NCI-H82 (cell line): ENCODE results near the gene STAT6.

Source experiments
- DNase-seq: peaks from one replicate; lab custom pipeline; 2025; lab: John Stamatoyannopoulos, UW

Gene STAT6

DNA sequence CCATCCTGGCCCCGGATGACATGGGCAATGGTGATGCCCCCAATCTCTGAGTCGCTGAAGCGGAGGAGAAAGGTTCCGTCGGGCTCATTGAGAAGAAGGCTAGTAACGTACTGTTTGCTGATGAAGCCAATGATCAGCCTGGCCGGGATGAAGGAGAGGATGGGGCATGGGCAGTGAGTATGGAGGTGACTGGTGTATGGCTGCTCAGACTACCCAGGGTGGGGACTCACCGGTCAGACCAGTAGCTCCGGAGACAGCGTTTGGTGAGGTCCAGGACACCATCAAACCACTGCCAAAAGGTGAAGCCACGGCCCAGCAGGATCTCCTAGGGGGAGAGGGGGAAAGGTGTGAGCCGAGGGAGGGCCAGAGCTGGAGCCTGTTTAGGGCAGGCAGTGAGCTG is 11.4 kb downstream of the STAT6 start:
- no peak for DNase-seq

DNA sequence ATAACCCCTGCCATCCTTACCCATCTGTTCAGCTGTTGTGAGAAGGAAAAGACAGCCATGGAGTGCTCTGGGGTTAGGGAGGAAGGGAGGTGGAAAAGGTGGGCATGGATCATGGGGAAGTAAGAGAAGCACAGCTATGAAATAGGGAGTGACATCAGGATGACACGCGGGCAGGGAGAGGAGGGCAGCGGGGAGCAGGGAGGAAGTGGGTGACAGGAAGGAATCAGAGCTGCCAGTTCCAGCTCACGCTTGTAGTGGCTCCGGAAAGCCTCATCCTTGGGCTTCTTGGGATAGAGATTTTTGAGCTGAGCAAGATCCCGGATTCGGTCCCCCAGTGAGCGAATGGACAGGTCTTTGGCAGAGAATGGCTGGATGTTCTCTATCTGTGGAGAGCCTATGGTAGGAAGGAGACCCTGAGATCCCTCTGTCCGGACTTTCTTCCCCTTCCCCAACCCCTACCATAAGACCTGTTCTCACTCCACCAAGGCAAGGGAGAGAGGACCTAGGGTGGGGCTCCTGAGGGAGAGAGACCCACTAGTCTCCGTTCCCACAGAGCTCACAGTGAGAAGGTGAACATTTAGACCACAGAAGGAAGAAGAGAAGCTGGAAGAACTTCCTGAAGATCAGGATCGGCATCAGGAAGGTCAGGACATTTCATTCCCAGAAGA is 12.0 kb downstream of the STAT6 start:
- DNase-seq = no peak

DNA sequence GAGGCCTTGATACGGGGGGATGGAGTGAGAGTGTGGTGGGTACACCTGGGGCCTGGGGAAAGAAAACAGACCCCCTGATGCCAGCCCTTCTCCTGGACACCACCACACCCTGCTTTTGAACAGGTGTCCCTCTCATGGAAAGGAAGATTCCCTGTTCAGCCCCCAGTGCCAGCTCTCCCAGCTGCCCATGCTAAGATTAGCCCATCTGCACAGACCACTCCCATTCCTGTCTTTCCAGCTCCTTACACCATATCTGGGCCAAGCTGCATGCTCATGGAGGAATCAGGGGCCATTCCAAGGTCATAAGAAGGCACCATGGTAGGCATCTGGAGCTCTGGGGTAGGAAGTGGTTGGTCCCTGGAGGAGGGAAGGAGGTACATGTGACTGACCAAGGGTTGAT is 12.6 kb downstream of the STAT6 start:
- DNase-seq = no peak

DNA sequence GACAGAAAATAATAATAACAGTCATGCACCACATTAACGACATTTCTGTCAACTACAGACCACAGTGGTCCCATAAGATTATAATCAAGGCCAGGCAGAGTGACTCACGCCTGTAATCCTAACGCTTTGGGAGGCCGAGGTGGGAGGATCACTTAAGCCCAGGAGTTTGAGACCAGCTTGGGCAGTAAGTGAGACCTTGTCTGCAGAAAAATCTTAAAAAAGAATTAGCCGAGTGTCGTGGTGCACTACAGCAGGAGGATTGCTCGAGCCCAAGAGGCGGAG is 13.7 kb downstream of the STAT6 start:
- peak; percentile 10 for DNase-seq

DNA sequence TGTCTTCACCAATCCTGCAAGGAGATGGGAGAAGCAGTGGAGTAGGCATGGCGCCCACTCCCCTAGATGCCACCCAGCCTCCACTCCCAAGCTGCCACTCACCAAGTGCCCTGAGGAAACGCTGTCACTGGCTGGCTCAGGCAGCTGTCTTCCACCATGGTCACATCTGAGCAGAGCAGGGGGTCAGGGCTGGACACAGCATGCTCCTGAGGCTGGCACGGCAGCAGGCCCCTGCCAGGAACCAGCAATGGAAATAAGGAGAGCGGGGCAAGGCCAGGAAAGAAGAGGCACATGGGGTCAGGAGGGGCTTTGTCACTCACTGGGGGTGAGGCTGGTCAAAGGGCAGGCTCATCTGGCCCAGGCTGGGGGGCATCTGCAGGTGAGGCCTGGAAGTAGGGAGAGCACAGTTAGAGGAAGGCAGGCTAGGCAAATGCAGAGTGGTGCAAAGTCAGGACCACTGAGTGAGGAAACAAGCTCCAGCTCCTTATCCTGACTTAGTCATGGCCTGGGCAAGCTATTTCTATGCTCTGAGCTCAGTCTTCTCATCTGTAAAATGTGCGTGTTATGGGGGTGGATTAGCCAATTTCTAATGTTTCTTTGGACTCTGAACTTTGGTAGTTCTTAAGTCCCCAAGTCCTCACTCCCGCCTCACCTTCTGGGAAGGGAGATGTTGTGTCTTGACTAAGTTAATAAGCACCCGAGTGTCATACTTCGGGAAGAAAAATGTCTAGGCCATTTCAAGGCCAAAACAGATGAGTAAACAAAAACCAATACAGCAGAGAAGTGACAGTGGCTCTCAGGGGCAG is 14.2 kb downstream of the STAT6 start:
- DNase-seq = no peak

DNA sequence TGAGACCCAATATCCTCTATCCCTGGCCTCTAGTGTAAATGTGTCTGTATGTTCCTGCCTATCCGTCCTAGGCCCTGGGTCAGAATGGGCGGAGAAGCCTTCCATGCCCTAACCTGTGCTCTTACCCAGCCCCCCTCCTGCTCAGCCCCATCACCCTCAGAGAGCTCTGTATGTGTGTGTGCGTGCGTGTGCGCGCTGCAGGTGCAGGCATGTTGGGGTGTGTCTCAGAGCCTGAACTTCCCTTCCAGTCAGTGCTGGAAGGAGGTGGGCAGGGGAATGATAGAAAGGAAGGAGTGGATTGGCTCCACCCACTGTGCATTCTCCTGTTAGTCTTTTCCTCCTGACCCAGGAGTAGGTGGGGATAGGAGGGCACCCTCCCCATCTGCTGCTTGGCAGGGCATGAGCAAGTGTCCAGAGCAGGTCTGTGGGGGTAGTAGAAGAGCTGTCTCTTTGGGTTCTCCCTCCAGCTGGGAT is 15.0 kb downstream of the STAT6 start:
- DNase-seq = peak; percentile 16

DNA sequence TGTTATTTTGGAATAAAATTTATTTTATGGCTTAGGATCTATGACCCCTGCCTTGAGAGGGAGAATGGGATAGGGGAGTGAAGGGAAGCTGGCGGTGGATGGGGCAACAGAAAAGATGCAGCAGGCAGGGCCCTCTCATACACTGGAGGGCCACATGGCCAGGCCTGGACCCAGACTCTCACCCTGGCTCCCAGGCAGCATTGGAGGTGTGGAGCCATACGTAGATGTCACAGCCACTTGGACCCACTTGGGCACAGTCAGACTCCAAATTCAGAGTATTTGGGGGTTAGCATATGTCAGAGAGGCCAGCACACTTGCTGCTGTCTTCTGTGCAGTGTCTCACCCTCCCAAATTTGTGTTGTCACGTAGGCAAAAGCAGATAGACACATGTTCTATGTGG is 15.7 kb downstream of the STAT6 start:
- no peak for DNase-seq

DNA sequence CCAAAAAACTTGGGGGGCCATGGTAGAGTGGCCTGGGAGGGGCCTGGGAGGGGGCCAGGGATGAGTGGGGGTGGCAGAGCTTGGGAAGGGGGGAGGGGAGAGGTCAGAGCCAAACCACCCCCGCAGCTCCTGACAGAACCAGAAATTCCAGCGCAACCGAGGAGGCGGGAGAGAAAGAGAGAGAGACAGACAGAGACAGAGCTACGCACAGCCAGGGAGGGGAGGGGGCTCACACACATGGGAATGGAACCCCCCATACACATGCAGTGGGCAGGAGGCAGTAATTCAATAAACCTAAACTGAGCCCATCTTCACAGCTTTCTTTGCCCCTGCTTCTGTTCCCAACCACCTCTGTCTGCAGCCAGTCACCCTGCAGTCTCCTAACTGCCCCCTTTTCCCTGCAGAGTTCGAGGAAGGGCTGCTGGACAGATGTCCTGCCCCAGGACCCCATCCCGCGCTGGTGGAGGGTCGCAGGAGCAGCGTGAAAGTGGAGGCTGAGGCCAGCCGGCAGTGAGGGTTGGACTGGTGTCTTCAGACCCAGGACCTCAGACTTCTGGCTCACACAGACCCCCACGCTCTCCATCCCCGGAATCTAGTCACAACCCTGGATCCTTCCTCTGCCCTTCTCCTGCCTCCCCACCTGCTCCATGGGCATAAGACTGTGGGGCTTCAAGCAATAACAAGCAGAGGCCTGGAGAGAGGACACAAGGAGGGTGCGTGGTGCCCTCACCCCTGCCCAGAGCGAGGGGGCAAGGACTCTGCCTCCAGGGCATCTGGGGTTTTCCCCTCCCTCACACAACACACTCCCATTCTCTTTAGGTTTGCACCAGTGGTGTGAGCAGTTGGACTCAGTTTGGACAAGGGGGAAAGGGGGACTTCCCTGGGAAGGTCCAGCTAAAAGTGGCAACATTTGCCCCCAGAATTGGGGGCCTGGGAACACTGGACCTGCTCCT is 16.7 kb downstream of the STAT6 start:
- DNase-seq = no peak

DNA sequence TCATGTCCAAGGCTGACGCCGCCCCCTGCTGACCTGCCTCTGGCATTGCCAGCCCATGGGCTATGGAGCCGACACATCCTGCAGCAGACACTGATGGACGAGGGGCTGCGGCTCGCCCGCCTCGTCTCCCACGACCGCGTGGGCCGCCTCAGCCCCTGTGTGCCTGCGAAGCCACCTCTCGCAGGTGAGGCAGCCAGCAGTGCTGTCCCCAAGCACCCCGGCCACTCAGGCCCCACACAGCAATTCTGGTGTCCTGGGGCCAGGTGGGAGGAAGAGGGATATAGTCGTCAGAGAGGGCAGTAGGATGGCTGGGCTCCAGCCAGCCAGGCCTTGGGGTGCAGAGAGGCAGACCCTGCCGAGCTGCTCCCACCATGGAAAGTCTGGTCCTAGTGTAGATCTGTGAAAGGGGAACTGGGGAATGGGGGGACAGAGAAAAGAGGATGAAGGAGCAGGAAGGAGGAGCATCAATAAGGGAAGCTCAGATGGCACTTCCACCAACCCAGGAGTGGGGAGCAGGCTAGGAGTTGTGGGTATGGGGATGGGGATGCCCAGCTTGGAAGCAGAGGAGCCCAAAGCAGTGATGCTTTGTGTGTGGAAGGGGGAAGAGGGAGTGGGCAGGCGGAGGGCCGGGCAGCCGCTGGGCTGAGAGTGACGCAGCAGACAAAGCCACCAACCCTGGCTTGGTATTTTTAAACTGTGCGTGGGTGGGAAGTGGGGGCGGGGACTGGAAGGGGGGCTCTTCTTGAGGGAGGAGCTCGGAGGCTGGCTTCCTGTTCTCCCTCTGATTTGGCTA is 17.6 kb downstream of the STAT6 start:
- peak; percentile 46 for DNase-seq

DNA sequence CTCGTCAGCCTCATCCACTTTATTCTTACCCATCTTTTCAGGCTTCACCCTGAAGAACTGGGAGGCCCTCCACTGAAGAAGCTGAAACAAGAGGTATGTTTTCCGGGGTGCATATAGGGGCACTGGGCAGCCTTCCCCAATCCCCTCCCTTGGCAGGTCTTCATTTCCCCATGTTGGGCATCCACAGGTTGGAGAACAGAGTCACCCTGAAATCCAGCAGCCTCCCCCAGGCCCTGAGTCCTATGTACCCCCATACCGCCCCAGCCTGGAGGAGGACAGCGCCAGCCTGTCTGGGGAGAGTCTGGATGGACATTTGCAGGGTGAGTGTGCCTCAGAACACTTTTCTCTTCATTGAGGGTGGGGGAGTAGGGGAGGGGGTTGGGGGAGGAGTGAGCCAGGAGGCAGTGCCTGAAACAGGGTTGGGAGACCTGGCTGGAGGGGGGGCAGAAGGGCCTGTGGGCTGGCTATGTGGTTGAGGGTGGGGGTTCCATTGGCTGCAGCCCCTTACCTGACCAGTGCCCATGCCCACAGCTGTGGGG is 18.2 kb downstream of the STAT6 start:
- DNase-seq = no peak

DNA sequence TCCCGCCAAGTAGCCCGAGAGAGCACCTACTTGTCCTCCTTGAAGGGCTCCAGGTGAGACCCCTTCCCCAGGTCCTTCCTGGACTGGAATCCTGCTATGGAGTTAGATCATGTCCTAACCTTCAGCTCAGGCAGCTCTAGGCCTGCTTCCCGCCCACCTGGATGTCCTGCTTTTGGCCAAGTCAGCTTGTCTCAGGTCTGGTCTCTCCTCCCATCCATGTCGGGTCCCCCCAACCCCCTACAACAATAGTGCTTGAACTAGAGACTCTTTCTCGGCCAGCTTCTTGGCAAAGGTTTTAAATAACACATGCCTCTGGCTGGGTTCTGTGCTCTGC is 18.7 kb downstream of the STAT6 start:
- no peak for DNase-seq

DNA sequence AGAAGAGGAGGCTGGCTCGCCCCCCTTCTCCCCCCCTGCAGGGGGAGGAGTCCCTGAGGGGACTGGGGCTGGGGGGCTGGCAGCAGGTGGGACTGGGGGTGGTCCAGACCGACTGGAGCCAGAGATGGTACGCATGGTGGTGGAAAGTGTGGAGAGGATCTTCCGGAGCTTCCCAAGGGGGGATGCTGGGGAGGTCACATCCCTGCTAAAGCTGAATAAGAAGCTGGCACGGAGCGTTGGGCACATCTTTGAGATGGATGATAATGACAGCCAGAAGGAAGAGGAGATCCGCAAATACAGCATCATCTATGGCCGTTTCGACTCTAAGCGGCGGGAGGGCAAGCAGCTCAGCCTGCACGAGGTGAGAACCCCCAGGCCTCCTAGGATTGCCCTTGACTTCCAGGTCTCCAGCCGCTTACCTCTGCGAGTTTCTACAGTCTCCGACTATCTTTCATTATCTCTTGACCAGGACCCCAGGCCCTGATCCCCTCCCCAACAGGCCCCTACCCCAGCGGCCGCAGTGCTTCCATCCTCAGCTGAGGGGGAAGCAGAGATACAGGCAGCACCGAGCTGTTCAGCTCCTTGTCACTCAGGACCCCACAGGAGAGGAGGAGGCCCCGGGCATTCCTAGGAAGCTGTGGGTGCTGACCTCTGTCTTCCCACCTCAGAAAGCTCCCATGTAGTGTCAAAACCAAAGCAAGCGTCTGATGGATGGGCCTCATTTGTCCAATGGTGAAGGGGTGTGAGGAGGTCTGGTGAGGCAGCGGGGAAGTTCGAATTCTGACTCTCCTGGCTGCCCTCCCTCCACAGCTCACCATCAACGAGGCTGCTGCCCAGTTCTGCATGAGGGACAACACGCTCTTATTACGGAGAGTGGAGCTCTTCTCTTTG is 19.3 kb downstream of the STAT6 start:
- no peak for DNase-seq

DNA sequence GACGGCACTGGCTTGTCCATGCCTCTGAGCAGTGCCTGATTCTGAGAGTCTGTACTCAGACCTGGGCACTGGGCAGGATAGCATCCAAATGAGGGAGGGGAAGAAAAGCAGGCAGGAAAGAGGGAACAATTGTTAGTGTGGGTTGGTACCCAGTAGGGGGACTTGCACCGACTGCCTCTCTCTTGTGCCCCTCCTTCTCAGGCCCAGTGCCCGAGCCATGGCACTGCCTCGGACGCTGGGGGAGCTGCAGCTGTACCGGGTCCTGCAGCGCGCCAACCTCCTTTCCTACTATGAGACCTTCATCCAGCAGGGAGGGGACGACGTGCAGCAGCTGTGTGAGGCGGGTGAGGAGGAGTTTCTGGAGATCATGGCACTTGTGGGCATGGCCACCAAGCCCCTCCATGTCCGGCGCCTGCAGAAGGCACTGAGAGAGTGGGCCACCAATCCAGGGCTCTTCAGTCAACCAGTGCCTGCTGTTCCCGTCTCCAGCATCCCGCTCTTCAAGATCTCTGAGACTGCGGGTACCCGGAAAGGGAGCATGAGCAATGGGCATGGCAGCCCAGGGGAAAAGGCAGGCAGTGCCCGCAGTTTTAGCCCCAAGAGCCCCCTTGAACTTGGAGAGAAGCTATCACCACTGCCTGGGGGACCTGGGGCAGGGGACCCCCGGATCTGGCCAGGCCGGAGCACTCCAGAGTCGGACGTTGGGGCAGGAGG is 20.1 kb downstream of the STAT6 start:
- DNase-seq = no peak

DNA sequence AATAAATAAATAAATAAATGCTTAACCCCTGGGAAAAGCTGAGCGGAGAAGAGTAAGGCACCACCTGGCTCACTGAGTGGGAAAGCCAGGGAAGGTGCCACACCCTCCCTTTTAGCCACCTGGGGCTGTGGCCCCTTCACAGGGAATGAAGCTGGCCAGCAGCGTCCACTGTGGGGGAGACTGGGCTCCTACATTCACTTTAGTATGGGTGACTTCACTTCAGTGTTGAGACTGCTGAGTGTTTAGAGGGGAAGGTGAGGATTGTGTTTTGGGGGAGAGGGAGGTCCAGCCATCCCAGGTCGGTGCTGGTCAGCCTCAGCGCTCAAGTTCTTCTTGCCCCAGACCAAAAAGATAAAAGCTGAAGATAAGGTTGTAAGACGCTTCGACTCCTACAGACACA is 20.7 kb downstream of the STAT6 start:
- DNase-seq = no peak

DNA sequence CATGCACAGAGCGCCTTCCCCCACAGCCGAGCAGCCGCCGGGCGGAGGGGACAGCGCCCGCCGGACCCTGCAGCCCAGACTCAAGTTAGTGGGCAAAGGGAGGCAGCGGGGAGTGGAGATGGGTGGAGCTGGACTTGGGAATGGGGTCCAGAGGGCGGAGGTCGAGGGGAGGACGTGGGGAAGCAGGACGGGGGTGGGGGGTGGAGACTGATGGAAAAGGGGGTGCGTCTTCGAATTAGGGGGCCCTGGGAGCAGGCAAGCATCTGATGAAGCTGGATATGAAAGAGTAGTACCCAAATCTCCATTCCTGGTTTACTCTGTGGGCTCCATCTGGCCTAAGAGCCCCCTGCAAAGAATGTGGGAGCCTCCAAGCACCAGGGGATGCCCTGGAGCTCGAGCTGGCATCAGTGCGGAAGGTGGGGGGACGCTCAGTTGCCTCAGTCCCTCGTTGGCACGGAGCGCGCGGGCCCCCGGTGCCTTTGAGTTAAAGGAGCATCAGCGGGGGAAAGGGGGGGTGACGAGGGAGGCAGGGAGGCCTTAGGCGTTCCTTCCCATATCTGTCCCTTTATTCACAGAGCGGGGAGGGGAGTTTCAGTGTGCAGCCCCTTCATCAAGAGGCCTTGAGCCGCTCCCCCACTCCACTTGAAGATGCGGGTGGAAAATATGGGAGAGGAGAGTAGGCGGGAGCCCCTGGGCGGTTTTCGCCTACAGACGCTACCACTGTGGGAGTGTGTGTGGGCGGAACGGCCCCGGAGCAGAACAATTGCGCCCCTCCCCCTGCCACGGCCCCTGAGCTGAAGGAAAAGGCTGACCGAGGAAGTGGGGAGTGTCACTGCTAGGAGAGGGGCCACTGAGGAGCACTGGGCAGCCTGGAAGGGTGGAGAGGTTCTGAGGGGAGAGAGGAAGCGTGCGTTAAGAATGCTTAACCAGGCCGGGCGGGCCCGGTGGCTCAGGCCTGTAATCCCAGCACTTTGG is 21.6 kb downstream of the STAT6 start:
- peak; percentile 84 for DNase-seq

DNA sequence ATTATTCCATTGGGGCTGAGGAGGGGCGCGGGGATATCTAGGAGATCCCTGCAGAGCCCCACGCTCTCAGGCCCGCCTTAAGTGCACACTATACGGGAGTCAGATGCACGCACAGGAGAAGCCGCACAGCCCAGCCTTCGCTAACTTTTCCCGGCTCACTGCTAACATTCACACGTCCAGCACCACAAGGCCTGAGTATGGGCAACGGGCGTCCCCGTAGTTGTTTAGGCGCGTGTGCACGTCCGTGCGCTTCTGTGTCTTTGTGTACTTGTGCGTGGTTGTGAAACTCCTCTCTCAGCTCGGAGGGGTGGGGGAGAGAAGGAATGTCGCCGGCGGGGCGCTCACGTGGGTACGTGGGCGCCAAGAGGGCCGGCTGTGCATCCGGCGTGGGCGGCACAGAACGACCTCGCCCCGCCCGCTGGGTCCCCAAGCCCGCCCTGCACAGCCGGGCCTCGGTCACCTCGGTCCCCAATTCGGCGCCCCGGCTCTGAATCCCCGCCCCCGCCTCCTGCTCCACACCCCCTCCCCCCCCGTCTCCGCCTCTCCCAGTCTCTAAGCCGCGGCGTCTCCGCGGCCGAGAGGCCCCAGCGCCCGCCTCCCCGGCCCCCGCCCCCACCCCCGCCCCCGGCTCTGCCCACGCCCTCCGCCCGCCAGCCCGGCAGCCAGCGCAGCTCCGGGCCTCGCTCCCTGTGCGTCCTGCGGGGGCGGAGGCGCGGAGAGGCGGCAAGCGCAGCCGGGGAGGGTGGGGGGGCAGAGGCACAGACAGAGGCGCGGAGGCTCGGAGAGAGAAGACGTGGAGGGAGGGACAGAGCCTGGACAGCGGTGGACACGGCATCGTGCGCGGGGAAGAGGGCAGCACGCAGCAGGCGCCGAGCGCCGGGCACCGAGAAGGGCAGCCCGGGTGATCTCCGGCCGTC is 22.6 kb downstream of the STAT6 start, which contains the start of gene NAB2:
TSS of gene NAB2 (plus strand) at position 761 of the 917 bp plus-strand sequence. CDS start 158 bp downstream, outside the sequence.
- DNase-seq = peak; percentile 99

DNA sequence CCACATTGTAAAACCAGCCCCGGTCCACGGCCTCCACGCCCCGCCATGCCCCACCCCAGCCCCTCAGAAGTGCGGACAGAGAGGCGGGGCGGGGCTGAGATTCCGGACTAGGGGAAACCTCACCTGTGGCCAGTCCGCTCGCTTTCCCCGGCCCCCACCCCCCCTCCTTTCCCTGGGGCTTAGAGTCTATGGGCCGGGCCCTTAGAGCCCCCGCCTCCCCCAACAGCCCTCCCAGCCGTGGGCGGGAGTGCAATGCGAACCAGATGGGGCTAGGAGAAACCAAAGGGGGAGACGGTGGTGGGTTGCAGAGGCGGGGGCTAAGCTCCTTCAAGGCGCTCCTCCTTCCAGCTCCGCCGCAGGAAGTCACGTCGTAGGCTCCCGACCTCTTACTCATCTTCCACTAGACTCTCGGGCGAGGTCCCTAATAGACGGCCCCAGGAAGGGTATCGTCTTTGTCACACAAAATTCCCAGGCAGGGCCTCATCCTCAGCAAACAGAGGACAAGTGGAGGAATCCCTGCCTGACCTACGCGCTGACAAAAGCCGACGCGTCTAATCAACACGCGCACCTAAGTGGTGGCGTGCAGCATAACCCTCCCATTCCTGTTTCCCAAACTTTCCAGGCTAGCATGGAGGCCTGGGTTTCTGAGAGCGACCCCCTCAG is 23.3 kb downstream of the STAT6 start:
- peak; percentile 99 for DNase-seq
